ENCODE measurements around the gene DLK2. TPM values are rescaled to one million over a fixed set of nuclear protein-coding genes. Genes with fewer than 3 reads are reported as not detected.
"Not testable (repeated sequence)": the region's sequence is repeated elsewhere in the genome, so short reads cannot be mapped to it uniquely, and the experiment has no call there.

Gene DLK2
- total RNA-seq, 1 donor from 2014 or later: not detected

DNA sequence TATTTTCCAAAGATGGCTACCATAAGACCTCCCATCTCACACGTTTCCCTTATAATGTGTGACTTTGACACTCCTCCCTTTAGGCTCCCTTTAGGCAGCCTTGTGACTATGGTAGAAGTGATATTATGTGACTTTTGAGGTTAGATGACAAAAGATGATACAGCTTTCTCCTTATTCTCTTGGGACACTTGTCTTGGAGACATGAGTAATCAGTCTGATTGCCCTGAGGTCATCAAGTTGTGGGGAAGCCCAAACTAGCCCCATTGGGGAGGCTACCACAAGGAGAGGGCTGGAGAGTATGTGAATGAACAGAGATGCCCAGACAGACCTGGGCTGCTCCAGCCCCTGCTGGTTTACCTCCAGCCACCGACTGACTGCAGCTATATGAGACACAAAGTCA, 10.6 kb upstream of the DLK2 start:
- intact Hi-C loops (cut with DNase I): no loop called here
- TF ChIP-seq, protein P1, sequence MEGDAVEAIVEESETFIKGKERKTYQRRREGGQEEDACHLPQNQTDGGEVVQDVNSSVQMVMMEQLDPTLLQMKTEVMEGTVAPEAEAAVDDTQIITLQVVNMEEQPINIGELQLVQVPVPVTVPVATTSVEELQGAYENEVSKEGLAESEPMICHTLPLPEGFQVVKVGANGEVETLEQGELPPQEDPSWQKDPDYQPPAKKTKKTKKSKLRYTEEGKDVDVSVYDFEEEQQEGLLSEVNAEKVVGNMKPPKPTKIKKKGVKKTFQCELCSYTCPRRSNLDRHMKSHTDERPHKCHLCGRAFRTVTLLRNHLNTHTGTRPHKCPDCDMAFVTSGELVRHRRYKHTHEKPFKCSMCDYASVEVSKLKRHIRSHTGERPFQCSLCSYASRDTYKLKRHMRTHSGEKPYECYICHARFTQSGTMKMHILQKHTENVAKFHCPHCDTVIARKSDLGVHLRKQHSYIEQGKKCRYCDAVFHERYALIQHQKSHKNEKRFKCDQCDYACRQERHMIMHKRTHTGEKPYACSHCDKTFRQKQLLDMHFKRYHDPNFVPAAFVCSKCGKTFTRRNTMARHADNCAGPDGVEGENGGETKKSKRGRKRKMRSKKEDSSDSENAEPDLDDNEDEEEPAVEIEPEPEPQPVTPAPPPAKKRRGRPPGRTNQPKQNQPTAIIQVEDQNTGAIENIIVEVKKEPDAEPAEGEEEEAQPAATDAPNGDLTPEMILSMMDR (IDR thresholded peaks at IDR 0.05): no peak
- Histone ChIP-seq H3K27ac (no peak overlapping the region), H3K36me3 (no peaks in the 10 kb centered on the region), H3K27me3 (no peaks in the 10 kb centered on the region), H3K9me3 (no peaks in the 10 kb centered on the region), H3K4me3 (no peak overlapping the region), H3K4me1 (no peaks in the 10 kb centered on the region)
- DNase-seq (ENCODE audit: low spot score in 2 of 2): no peak

DNA sequence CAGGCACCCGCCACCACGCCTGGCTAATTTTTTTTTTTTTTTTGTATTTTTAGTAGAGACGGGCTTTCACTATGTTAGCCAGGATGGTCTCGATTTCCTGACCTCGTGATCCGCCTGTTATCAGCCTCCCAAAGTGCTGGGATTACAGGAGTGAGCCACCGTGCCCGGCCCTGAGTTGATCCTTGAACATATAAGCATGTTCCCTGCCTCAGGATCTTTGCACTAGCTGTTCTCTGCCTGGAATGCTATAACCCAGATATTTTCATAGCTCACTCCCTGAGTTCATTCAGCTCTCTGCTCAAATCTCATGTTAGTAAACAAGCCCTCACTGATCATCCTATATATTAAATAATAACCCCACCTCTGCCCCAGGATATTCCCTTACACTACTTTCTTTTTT, 9.0 kb upstream of the DLK2 start:
- Histone ChIP-seq H3K4me1 (no peaks in the 10 kb centered on the region), H3K27ac (no peak overlapping the region), H3K27me3 (no peaks in the 10 kb centered on the region), H3K4me3 (no peak overlapping the region), H3K9me3 (no peaks in the 10 kb centered on the region), H3K36me3 (no peaks in the 10 kb centered on the region)
- DNase-seq (ENCODE audit: low spot score in 2 of 2): no peak
- TF ChIP-seq, protein P1 (IDR thresholded peaks at IDR 0.05): no peak
- intact Hi-C loops (cut with DNase I): no loop called here

DNA sequence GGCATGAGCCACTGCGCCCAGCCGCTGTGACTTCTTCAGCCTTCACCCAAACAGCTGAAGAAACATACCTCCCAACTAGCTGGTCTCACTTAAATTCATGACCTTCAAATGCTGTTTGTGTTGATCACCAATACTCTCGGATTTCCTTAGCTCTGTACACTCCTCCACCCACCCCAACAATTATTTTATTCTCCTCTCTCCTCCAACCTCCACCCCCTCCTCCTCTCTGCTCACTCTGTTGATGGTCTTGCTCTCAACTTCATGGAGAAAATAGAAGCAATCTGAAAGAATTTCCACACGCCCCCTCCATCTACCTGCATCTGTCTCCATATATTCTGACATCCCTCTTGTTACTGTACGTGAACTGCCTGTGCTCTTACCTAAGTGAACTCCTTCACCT, 6.6 kb upstream of the DLK2 start:
- Histone ChIP-seq H3K27me3 (no peaks in the 10 kb centered on the region), H3K9me3 (no peaks in the 10 kb centered on the region), H3K36me3 (no peaks in the 10 kb centered on the region), H3K4me3 (no peak overlapping the region), H3K27ac (no peak overlapping the region), H3K4me1 (no peaks in the 10 kb centered on the region)
- DNase-seq (ENCODE audit: low spot score in 2 of 2): no peak
- intact Hi-C loops (cut with DNase I): no loop called here
- TF ChIP-seq, protein P1 (IDR thresholded peaks at IDR 0.05): no peak

DNA sequence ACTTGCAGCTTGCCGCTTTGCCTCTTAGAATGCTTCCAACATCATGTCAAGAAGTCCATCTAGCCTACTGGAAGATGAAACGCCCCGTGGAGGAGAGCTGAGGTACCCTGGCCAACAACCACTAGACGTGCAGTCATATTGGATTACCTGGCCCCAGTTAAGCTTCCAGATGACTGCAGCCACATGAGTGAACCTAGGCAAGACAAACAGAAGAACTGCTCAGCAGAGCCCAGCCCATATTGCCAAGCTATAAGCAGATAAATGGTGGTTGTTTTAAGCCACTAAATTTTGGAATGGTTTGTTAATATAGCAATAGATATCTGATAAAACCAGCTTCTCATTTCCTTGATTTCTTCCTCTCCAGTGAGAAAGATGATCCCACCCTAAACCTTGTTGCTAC, 4.7 kb upstream of the DLK2 start:
- DNase-seq (ENCODE audit: low spot score in 2 of 2): no peak
- Histone ChIP-seq H3K4me1 (peaks cover 0 to 5% of the 10 kb centered on the region in 2 donors), H3K27me3 (peaks cover 5% of the 10 kb centered on the region)

DNA sequence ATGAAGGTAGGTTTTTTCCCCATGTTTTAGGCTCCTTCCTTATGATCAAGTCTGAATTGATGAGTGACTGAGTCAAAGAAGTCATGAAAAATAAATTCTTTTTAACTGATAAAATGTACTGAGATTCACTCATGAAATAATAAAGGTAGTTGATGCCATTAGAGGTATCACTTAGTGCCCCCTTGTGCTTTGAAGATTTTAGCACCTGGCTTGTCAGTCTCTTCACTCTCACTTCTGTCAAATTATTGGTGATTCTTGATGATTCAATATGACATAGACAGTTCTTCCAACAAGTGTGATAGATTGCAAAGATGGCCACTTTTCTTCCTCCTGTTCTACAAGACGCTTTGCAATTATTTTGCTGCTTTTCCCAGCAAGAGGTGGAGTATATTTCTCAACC, 4.2 kb upstream of the DLK2 start:
- Histone ChIP-seq H3K27ac (no peak overlapping the region), H3K9me3 (no peaks in the 10 kb centered on the region), H3K36me3 (no peaks in the 10 kb centered on the region), H3K27me3 (peaks cover 5% of the 10 kb centered on the region), H3K4me3 (no peak overlapping the region), H3K4me1 (peaks cover 0 to 9% of the 10 kb centered on the region in 2 donors)
- intact Hi-C loops (cut with DNase I): no loop called here
- no peak for DNase-seq (ENCODE audit: low spot score in 2 of 2)
- TF ChIP-seq, protein P1 (IDR thresholded peaks at IDR 0.05): no peak

More for the DNA sequence above, 4.7 kb upstream of the DLK2 start:
- Histone ChIP-seq H3K27ac (no peak overlapping the region), H3K4me3 (no peak overlapping the region), H3K36me3 (no peaks in the 10 kb centered on the region), H3K9me3 (no peaks in the 10 kb centered on the region)
- TF ChIP-seq, protein P1 (IDR thresholded peaks at IDR 0.05): no peak
- intact Hi-C loops (cut with DNase I): no loop called here

DNA sequence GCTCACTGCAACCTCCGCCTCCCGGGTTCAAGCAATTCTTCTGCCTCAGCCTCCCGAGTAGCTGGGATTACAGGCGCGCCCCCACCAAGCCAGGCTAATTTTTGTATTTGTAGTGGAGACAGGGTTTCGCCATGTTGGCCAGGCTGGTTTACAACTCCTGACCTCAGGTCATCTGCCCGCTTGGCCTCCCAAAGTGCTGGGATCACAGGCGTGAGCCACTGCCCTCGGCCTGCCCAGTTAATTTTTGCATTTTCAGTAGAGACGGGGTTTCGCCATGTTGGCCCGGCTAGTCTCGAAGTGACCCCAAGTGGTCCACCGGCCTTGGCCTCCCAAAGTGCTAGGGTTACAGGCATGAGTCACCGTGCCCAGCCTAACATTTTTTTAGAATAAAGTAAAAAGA, 2.8 kb upstream of the DLK2 start:
- DNase-seq (ENCODE audit: low spot score in 2 of 2); H3K4me1 ChIP-seq; H3K4me3 ChIP-seq; H3K27ac ChIP-seq; H3K36me3 ChIP-seq; intact Hi-C loops (cut with DNase I); H3K27me3 ChIP-seq; H3K9me3 ChIP-seq: not testable (repeated sequence)

Measured in ascending aorta (tissue), 2 donors.